A549 (cell line): ENCODE results near the gene TMC6. TPM values are rescaled to one million over a fixed set of nuclear protein-coding genes. Genes with fewer than 3 reads are reported as not detected.

ENCODE experiments used
- ATAC-seq, 2 experiments: fragments of 200-7000 bp in 1 of 2; fragments of >200 bp in 1 of 2; cut with Nextera tagmentation in 1 of 2; cut with Tn5 transposase in 1 of 2; 3 replicates each; pipeline versions ENCODE4 v1.8.0 to v1.9.1; 2018 to 2020; ENCODE audit warnings: mild to moderate bottlenecking in 1 of 2, moderate library complexity in 1 of 2
- CTCF ChIA-PET: fragments of 300-600 bp; sonication (Branson Sonifier 250); formaldehyde crosslinking; extraction: SDS; loops from one replicate; lab custom pipeline; 2021; ENCODE audit warnings: antibody characterized with exemption, inconsistent platforms; lab: Yijun Ruan, JAX
- POLR2A ChIA-PET: fragments of 350-600 bp; formaldehyde crosslinking; extraction: SDS; loops from one replicate; lab custom pipeline; 2021; ENCODE audit warnings: antibody characterized with exemption, inconsistent platforms; lab: Yijun Ruan, JAX
- DNase-seq, 2 experiments: peaks; one replicate each; pipeline versions ENCODE4 v3.0.0 to v3.0.0-alpha.2; 2011 to 2016; ENCODE audit warnings: low read depth in 1 of 2, low spot score in 1 of 2
- FAIRE-seq: peaks from 2 replicates; lab custom pipeline; 2011; peaks lifted over from hg19 to GRCh38; lab: Jason Lieb, UNC
- H3K27ac ChIP-seq, 2 experiments: fragments of >200 bp; sonication (Bioruptor Twin); formaldehyde crosslinking; 3 replicates each; pipeline ENCODE4 v1.5.1; 2016 to 2017
- H3K4me1 ChIP-seq: fragments of >200 bp; sonication (Bioruptor Twin); formaldehyde crosslinking; 3 replicates; pipeline ENCODE4 v1.6.1; 2016
- H3K4me2 ChIP-seq: fragments of >200 bp; sonication (Bioruptor Twin); formaldehyde crosslinking; 3 replicates; pipeline ENCODE4 v1.6.1; 2016
- H3K4me3 ChIP-seq: fragments of >200 bp; sonication (Bioruptor Twin); formaldehyde crosslinking; 3 replicates; pipeline ENCODE4 v1.5.1; 2016
- H3K9me3 ChIP-seq: fragments of >200 bp; sonication (Bioruptor Twin); formaldehyde crosslinking; 3 replicates; pipeline ENCODE4 v1.6.1; 2016
- ATOH8 ChIP-seq: fragments of 250-450 bp; sonication (Bioruptor Pico); IDR thresholded peaks from 2 replicates; pipeline ENCODE4 v1.5.0; 2020; ENCODE audit warnings: low read depth, mild to moderate bottlenecking, moderate library complexity
- CBX8 ChIP-seq: fragments of 200-600 bp; sonication (generic); IDR thresholded peaks from 2 replicates; pipeline ENCODE4 v1.6.1; 2016
- CEBPB ChIP-seq, 2 experiments: fragments of >200 bp in 1 of 2; sonication (Bioruptor Twin) in 1 of 2; formaldehyde crosslinking in 1 of 2; IDR thresholded peaks; 2 replicates each; pipeline ENCODE4 v1.6.1; 2012 to 2016
- EHMT2 ChIP-seq: fragments of 200-600 bp; sonication (generic); IDR thresholded peaks from 2 replicates; pipeline ENCODE4 v1.6.1; 2016; ENCODE audit warnings: antibody characterized with exemption, low read depth, mild to moderate bottlenecking, moderate library complexity
- ELK1 ChIP-seq: fragments of 150-350 bp; IDR thresholded peaks from 2 replicates; pipeline ENCODE4 v1.6.1; 2014; ENCODE audit warnings: low read depth, mild to moderate bottlenecking, low read length
- ESRRA ChIP-seq: fragments of 150-350 bp; IDR thresholded peaks from 2 replicates; pipeline ENCODE4 v1.6.1; 2014; ENCODE audit warnings: mild to moderate bottlenecking, low read length, borderline replicate concordance
- FOSL2 ChIP-seq, 2 experiments: fragments of 450-650 bp in 1 of 2; fragments of >200 bp in 1 of 2; sonication (Bioruptor Twin) in 1 of 2; formaldehyde crosslinking; IDR thresholded peaks; 2 replicates each; pipeline versions ENCODE4 v1.5.0 to v1.6.1; 2016 to 2020; ENCODE audit warnings: mild to moderate bottlenecking in 1 of 2, moderate library complexity in 1 of 2
- GATA3 ChIP-seq: IDR thresholded peaks from 2 replicates; pipeline ENCODE4 v1.6.1; 2012; ENCODE audit warnings: borderline replicate concordance
- HOXB13 ChIP-seq: fragments of 250-450 bp; sonication (Bioruptor Pico); IDR thresholded peaks from 2 replicates; pipeline ENCODE4 v1.5.0; 2020; ENCODE audit warnings: low read depth, mild to moderate bottlenecking, moderate library complexity
- HOXB5 ChIP-seq: fragments of 250-450 bp; sonication (Bioruptor Pico); IDR thresholded peaks from 2 replicates; pipeline ENCODE4 v1.5.0; 2020; ENCODE audit warnings: mild to moderate bottlenecking, moderate library complexity
- JUN ChIP-seq, 2 experiments: fragments of >200 bp; sonication (Bioruptor Twin); formaldehyde crosslinking; IDR thresholded peaks; 2 replicates in 1 of 2; 3 replicates in 1 of 2; pipeline ENCODE4 v1.6.1; 2016 to 2017
- KDM1A ChIP-seq: fragments of 200-600 bp; sonication (generic); IDR thresholded peaks from 2 replicates; pipeline ENCODE4 v1.6.1; 2016; ENCODE audit warnings: low read depth, mild to moderate bottlenecking
- KDM5A ChIP-seq: fragments of 200-600 bp; sonication (generic); IDR thresholded peaks from 2 replicates; pipeline ENCODE4 v1.6.1; 2016; ENCODE audit warnings: antibody characterized with exemption, mild to moderate bottlenecking
- MAFK ChIP-seq: fragments of 450-650 bp; IDR thresholded peaks from 2 replicates; pipeline ENCODE4 v1.6.1; 2014; ENCODE audit not compliant: partially characterized antibody
- MYC ChIP-seq: IDR thresholded peaks from 2 replicates; pipeline ENCODE4 v1.6.1; 2012; ENCODE audit warnings: mild to moderate bottlenecking, inconsistent platforms, low read length, improper control_type of control experiment, borderline replicate concordance
- POLR2AphosphoS2 ChIP-seq: conservative IDR thresholded peaks from 2 replicates; pipeline ENCODE4 v1.6.1; 2012; ENCODE audit warnings: low read length, improper control_type of control experiment, inconsistent platforms
- RAD21 ChIP-seq, 2 experiments: fragments of >200 bp in 1 of 2; sonication (Bioruptor Twin) in 1 of 2; formaldehyde crosslinking in 1 of 2; IDR thresholded peaks in 1 of 2; conservative IDR thresholded peaks in 1 of 2; 2 replicates in 1 of 2; 3 replicates in 1 of 2; pipeline ENCODE4 v1.6.1; 2012 to 2018; ENCODE audit warnings: inconsistent platforms in 1 of 2
- RCOR1 ChIP-seq: fragments of 150-350 bp; IDR thresholded peaks from 2 replicates; pipeline ENCODE4 v1.6.1; 2014; ENCODE audit warnings: antibody characterized with exemption, low read length, low read depth
- RNF2 ChIP-seq: fragments of 200-600 bp; sonication (generic); IDR thresholded peaks from 2 replicates; pipeline ENCODE4 v1.6.1; 2016; ENCODE audit warnings: low read depth, mild to moderate bottlenecking, antibody characterized with exemption, moderate library complexity, borderline replicate concordance
- SMC3 ChIP-seq: fragments of >200 bp; sonication (Bioruptor Twin); formaldehyde crosslinking; IDR thresholded peaks from 3 replicates; pipeline ENCODE4 v1.6.1; 2018; ENCODE audit warnings: inconsistent platforms
- SREBF2 ChIP-seq: fragments of 450-650 bp; IDR thresholded peaks from 2 replicates; pipeline ENCODE4 v1.6.1; 2014; ENCODE audit warnings: mild to moderate bottlenecking, moderate library complexity
- TFCP2L1 ChIP-seq: fragments of 250-450 bp; sonication (Bioruptor Pico); IDR thresholded peaks from 2 replicates; pipeline ENCODE4 v1.5.0; 2021; ENCODE audit warnings: mild to moderate bottlenecking
- TP53 ChIP-seq: fragments of 250-450 bp; sonication (Bioruptor Pico); IDR thresholded peaks from 2 replicates; pipeline ENCODE4 v1.5.0; 2021; ENCODE audit warnings: mild to moderate bottlenecking, moderate library complexity
- ZC3H11A ChIP-seq: fragments of 450-650 bp; IDR thresholded peaks from 2 replicates; pipeline ENCODE4 v1.6.1; 2014; ENCODE audit warnings: antibody characterized with exemption, mild to moderate bottlenecking
- ZFP36 ChIP-seq: fragments of 450-650 bp; IDR thresholded peaks from 2 replicates; pipeline ENCODE4 v1.6.1; 2014; ENCODE audit warnings: borderline replicate concordance; ENCODE audit not compliant: partially characterized antibody
- ZNF302 ChIP-seq: fragments of 250-450 bp; sonication (Bioruptor Pico); IDR thresholded peaks from 2 replicates; pipeline ENCODE4 v1.9.0; 2021; ENCODE audit warnings: inconsistent platforms, mild to moderate bottlenecking, moderate library complexity
- whole genome bisulfite sequencing: methylation state at CpG from one replicate; pipeline ENCODE4 v1.1.6; 2017; ENCODE audit errors: missing lambda C conversion rate; 5-methylcytosine and 5-hydroxymethylcytosine counted together
- polyA plus RNA-seq, 4 experiments: library from polyadenylated mRNA; depleted of rRNA in 3 of 4; stranded (reverse); fragments of >200 nt; fragmentation: RNase III in 1 of 4; extraction: RNeasy Plus Mini Kit Qiagen cat#74134 plus additional on column Dnase treatment in 1 of 4; gene quantifications; 2 replicates in 3 of 4; 3 replicates in 1 of 4; pipeline ENCODE4 v1.2.3, GENCODE V29; 2011 to 2017
- TF ChIP-seq, protein P1 (sequence below): fragments of >200 bp; sonication (Bioruptor Twin); formaldehyde crosslinking; IDR thresholded peaks from 3 replicates; pipeline ENCODE4 v1.5.1; 2016
- TF ChIP-seq, protein P2 (sequence below): fragments of 450-650 bp; IDR thresholded peaks from 2 replicates; pipeline ENCODE4 v1.6.1; 2014; ENCODE audit warnings: antibody characterized with exemption
- TF ChIP-seq, protein P3 (sequence below): IDR thresholded peaks from 2 replicates; pipeline ENCODE4 v1.6.1; 2012

Gene TMC6
- polyA plus RNA-seq, 2 of the 4 experiments (the other 2 are of a cell fraction) = 4.7 to 9.4 TPM

GRCh38 chr17:78133971-78134898 is 5.7 kb upstream of the TMC6 start:
- no peak for TF ChIP-seq KDM5A
- TF ChIP-seq SMC3 = peak; percentile 64
- no peak for TF ChIP-seq SREBF2
- no peak for TF ChIP-seq FOSL2 (IDR thresholded peaks at IDR 0.05)
- TF ChIP-seq FOSL2 (CRISPR knock-in tag; IDR thresholded peaks at IDR 0.05) = no peak
- TF ChIP-seq, protein P1, sequence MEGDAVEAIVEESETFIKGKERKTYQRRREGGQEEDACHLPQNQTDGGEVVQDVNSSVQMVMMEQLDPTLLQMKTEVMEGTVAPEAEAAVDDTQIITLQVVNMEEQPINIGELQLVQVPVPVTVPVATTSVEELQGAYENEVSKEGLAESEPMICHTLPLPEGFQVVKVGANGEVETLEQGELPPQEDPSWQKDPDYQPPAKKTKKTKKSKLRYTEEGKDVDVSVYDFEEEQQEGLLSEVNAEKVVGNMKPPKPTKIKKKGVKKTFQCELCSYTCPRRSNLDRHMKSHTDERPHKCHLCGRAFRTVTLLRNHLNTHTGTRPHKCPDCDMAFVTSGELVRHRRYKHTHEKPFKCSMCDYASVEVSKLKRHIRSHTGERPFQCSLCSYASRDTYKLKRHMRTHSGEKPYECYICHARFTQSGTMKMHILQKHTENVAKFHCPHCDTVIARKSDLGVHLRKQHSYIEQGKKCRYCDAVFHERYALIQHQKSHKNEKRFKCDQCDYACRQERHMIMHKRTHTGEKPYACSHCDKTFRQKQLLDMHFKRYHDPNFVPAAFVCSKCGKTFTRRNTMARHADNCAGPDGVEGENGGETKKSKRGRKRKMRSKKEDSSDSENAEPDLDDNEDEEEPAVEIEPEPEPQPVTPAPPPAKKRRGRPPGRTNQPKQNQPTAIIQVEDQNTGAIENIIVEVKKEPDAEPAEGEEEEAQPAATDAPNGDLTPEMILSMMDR = peak; percentile 65
- TF ChIP-seq CEBPB (IDR thresholded peaks at IDR 0.05) = no peak
- peak; percentile 67; the same call in 1 of the 2 replicates for TF ChIP-seq RCOR1
- TF ChIP-seq EHMT2 = no peak
- no peak for TF ChIP-seq ESRRA
- TF ChIP-seq HOXB13 = no peak
- peak; percentile 51 to 69 for TF ChIP-seq RAD21 (conservative IDR thresholded peaks at IDR 0.05 in 1 of 2, IDR thresholded peaks at IDR 0.05 in 1 of 2)
- peak; percentile 88; the same call in 1 of the 2 replicates for TF ChIP-seq KDM1A
- TF ChIP-seq MAFK = no peak
- TF ChIP-seq GATA3 = no peak
- no peaks in the 10 kb centered on the region for H3K9me3 ChIP-seq
- peak; percentile 79 to 80 for DNase-seq
- H3K4me3 ChIP-seq = no peak overlapping the region
- peak; percentile 51 to 72 for ATAC-seq
- 43% methylated on average over 38 of the region's 39 CpGs for WGBS
- CTCF ChIA-PET = interaction anchor here (0.8 to 24.0 kb wide), 22 partner anchors 10 to 591 kb away, joined by 3 to 295 read pairs (median 6); partner anchors contain the start of genes SYNGR2, TK1, TMC6 and TMC8
- FAIRE-seq = no peak
- 0 out of 3 replicates have a peak, but pooled peaks cover 2% of the 10 kb centered on the region for H3K4me1 ChIP-seq
- H3K27ac ChIP-seq = no peak overlapping the region
- POLR2A ChIA-PET = no interaction called here
- no peak overlapping the region for H3K4me2 ChIP-seq

DNA sequence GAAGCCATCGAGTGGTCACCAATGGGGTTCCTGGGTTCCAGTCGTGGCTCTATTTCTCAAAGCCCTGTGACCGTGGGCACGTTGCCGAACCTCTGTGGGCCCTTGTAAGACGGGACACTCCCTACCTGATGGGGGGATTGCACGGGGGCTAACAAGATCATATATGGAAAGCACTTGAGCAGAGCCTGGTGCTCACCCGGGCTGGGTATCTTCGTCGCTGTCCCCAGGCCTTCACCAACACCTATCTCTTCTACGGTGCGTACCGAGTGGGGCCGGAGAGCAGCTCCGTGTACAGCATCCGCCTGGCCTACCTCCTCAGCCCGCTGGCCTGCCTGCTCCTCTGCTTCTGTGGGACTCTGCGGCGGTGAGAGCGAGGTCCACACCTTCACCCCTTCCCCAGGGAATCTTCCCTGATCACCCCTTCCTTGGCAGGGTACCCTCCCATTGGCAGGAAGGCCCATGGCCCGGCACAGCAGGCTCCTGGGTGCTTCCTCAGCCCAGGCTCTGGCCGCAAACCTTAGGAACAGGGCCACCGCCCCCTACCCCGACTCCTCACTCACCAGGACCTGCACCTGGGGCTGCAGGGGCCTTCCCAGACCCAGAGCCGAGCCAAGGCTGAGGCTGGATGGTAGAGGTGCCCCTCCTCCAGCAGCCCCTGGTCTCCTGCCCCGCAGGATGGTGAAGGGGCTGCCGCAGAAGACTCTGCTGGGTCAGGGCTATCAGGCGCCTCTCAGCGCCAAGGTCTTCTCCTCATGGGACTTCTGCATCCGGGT is 4.8 kb upstream of the TMC6 start:
- Histone ChIP-seq H3K4me1 (peaks cover 6% of the 10 kb centered on the region; the same call in 1 of the 3 replicates), H3K4me2 (no peak overlapping the region)
- FAIRE-seq = no peak
- no peak for TF ChIP-seq MYC
- no peak for TF ChIP-seq ZNF302 (CRISPR knock-in tag)
- TF ChIP-seq ATOH8 = no peak
- no peak for TF ChIP-seq ESRRA
- TF ChIP-seq TP53 (CRISPR knock-in tag) = no peak
- no peak for TF ChIP-seq TFCP2L1 (CRISPR knock-in tag)
- no peak for TF ChIP-seq ZFP36
- TF ChIP-seq ELK1 = no peak
- no peak for TF ChIP-seq FOSL2 (IDR thresholded peaks at IDR 0.05)
- no peak for TF ChIP-seq FOSL2 (CRISPR knock-in tag; IDR thresholded peaks at IDR 0.05)
- no peak for TF ChIP-seq CBX8
- TF ChIP-seq ZC3H11A = no peak
- TF ChIP-seq, protein P2, sequence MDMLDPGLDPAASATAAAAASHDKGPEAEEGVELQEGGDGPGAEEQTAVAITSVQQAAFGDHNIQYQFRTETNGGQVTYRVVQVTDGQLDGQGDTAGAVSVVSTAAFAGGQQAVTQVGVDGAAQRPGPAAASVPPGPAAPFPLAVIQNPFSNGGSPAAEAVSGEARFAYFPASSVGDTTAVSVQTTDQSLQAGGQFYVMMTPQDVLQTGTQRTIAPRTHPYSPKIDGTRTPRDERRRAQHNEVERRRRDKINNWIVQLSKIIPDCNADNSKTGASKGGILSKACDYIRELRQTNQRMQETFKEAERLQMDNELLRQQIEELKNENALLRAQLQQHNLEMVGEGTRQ = no peak
- TF ChIP-seq, protein P3, sequence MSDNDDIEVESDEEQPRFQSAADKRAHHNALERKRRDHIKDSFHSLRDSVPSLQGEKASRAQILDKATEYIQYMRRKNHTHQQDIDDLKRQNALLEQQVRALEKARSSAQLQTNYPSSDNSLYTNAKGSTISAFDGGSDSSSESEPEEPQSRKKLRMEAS = no peak
- TF ChIP-seq JUN (IDR thresholded peaks at IDR 0.05) = no peak
- no peak for TF ChIP-seq HOXB5
- TF ChIP-seq CEBPB (IDR thresholded peaks at IDR 0.05) = no peak
- no peak for TF ChIP-seq RNF2
- no peak for TF ChIP-seq KDM1A
- TF ChIP-seq POLR2AphosphoS2 = no peak
- TF ChIP-seq, all 56 proteins: peak for 0
- Histone ChIP-seq H3K27ac (no peak overlapping the region), H3K4me3 (no peak overlapping the region), H3K9me3 (no peaks in the 10 kb centered on the region)
- ChIA-PET CTCF (interaction anchor here (1.3 to 24.0 kb wide), 12 partner anchors 9 to 119 kb away, joined by 3 to 295 read pairs (median 14); partner anchors contain the start of genes SYNGR2, TK1, TMC6 and TMC8), POLR2A (no interaction called here)
- 91% methylated on average over 30 of the region's 30 CpGs for WGBS
- ATAC-seq = peak in 1 of 2 experiments; percentile 1; a peak in 2 of 6 replicates
- DNase-seq = no peak
